K562 (cell line): Measurements from ENCODE around the gene SGMS1. TPM values are rescaled to one million over a fixed set of nuclear protein-coding genes. Genes with fewer than 3 reads are reported as not detected.
A peak's percentile ranks its signal among the peaks of the same experiment; 100 is the strongest.

ENCODE experiments used
- BACH1 ChIP-seq: fragments of 200-800 bp; sonication (Bioruptor generic); IDR thresholded peaks from 2 replicates; pipeline ENCODE4 v1.6.1; 2016; ENCODE audit warnings: missing genetic modification characterization, missing compliant biosample characterization
- BDP1 ChIP-seq: IDR thresholded peaks from 3 replicates; pipeline ENCODE4 v1.6.1; 2011; ENCODE audit not compliant: insufficient read length, insufficient read depth
- BHLHE40 ChIP-seq: IDR thresholded peaks from 2 replicates; pipeline ENCODE4 v1.6.1; 2011; ENCODE audit warnings: low read length, improper control_type of control experiment
- CEBPG ChIP-seq, 3 experiments: fragments of 200-800 bp in 1 of 3; sonication (Bioruptor generic) in 1 of 3; sonication (generic) in 1 of 3; formaldehyde crosslinking in 1 of 3; IDR thresholded peaks in 2 of 3; conservative IDR thresholded peaks in 1 of 3; 2 replicates each; pipeline versions ENCODE4 v1.6.1 to v1.8.0; 2016 to 2022; ENCODE audit warnings: missing compliant biosample characterization in 2 of 3, missing genetic modification characterization in 2 of 3, mild to moderate bottlenecking in 1 of 3, missing genetic modification reagents in 1 of 3
- CREM ChIP-seq: IDR thresholded peaks from 2 replicates; pipeline ENCODE4 v1.6.1; 2014; ENCODE audit warnings: antibody characterized with exemption, low read depth
- DPF2 ChIP-seq: fragments of 450-650 bp; IDR thresholded peaks from 2 replicates; pipeline ENCODE4 v1.6.1; 2016
- FOXK1 ChIP-seq: sonication (generic); formaldehyde crosslinking; IDR thresholded peaks from 2 replicates; pipeline ENCODE4 v1.8.0; 2022; ENCODE audit warnings: missing genetic modification reagents, mild to moderate bottlenecking, borderline replicate concordance
- GATA2 ChIP-seq: sonication (generic); formaldehyde crosslinking; IDR thresholded peaks from 2 replicates; pipeline ENCODE4 v1.4.0; 2020; ENCODE audit warnings: mild to moderate bottlenecking, missing genetic modification reagents
- MAX ChIP-seq: sonication (generic); formaldehyde crosslinking; IDR thresholded peaks from 2 replicates; pipeline ENCODE4 v1.9.0; 2022; ENCODE audit warnings: mild to moderate bottlenecking, missing genetic modification reagents
- MITF ChIP-seq: IDR thresholded peaks from 2 replicates; pipeline ENCODE4 v1.6.1; 2014; ENCODE audit warnings: antibody characterized with exemption
- POLR2AphosphoS5 ChIP-seq: IDR thresholded peaks from 2 replicates; pipeline ENCODE4 v1.6.1; 2011; ENCODE audit warnings: mild to moderate bottlenecking, low read depth, low read length, moderate library complexity; ENCODE audit not compliant: control insufficient read depth, insufficient read depth
- SNIP1 ChIP-seq: fragments of 450-650 bp; IDR thresholded peaks from 2 replicates; pipeline ENCODE4 v1.7.1; 2017; ENCODE audit warnings: low read depth, mild to moderate bottlenecking
- THRB ChIP-seq: fragments of 450-650 bp; formaldehyde crosslinking; conservative IDR thresholded peaks from 2 replicates; pipeline ENCODE4 v1.4.0; 2022; ENCODE audit warnings: mild to moderate bottlenecking, missing genetic modification characterization
- ZBTB17 ChIP-seq: fragments of 450-650 bp; formaldehyde crosslinking; IDR thresholded peaks from 2 replicates; pipeline ENCODE4 v1.4.0; 2020; ENCODE audit warnings: mild to moderate bottlenecking
- ZNF253 ChIP-seq: fragments of 250-450 bp; sonication (Bioruptor Pico); conservative IDR thresholded peaks from 2 replicates; pipeline ENCODE4 v1.6.1; 2021; ENCODE audit warnings: mild to moderate bottlenecking
- ZNF354B ChIP-seq: fragments of 250-450 bp; sonication (Bioruptor Pico); IDR thresholded peaks from 2 replicates; pipeline ENCODE4 v1.4.0; 2020
- polyA plus RNA-seq, 8 experiments: library from polyadenylated mRNA; depleted of rRNA in 4 of 8; stranded (reverse) in 5 of 8; unstranded in 3 of 8; fragments of >200 nt; fragmentation: Nextera tagmentation in 2 of 8; fragmentation: Illumina TruSeq in 1 of 8; extraction: Ambion mirVana in 2 of 8; extraction: Trizol in 1 of 8; gene quantifications; 2 replicates each; pipeline versions ENCODE4 v1.2.1 to v1.2.3, GENCODE V29; 2011 to 2014; ENCODE audit warnings: inconsistent platforms in 1 of 8, missing spikeins in 1 of 8
- total RNA-seq, 7 experiments: library from RNA; depleted of rRNA in 6 of 7; stranded (reverse); fragments of >200 nt in 6 of 7; fragmentation: Illumina TruSeq in 2 of 7; extraction: Trizol in 2 of 7; gene quantifications; 2 replicates each; pipeline versions ENCODE4 v1.2.1 to v1.2.3, GENCODE V29; 2011 to 2021; ENCODE audit warnings: low replicate concordance in 1 of 7

Gene SGMS1
- total and polyA plus RNA-seq, 9 of the 15 experiments (the other 6 are each of a cell fraction or from before 2014, with no cell fraction given): 22.6 to 232 (median 82.2) TPM

GRCh38 chr10:50592961-50593418 is 30.8 kb downstream of the SGMS1 start (continued):
- no peak for TF ChIP-seq BDP1
- no peak for TF ChIP-seq ZNF253
- no peak for TF ChIP-seq MITF
- TF ChIP-seq DPF2: peak; percentile 79
- no peak for TF ChIP-seq THRB (CRISPR knock-in tag)
- TF ChIP-seq CREM: peak; percentile 31; the same call in 1 of the 2 replicates
- TF ChIP-seq BHLHE40: peak; percentile 68
- no peak for TF ChIP-seq ZNF354B
- peak; percentile 61; the same call in 1 of the 2 replicates for TF ChIP-seq POLR2AphosphoS5
- TF ChIP-seq MAX (CRISPR knock-in tag): peak; percentile 75
- peak; percentile 7; the same call in 1 of the 2 replicates for TF ChIP-seq CEBPG (CRISPR knock-in tag; IDR thresholded peaks at IDR 0.05)
- TF ChIP-seq CEBPG (tag; conservative IDR thresholded peaks at IDR 0.05 in 1 of 2, IDR thresholded peaks at IDR 0.05 in 1 of 2): no peak
- TF ChIP-seq BACH1 (tag): peak; percentile 68
- peak; percentile 70 for TF ChIP-seq GATA2 (CRISPR knock-in tag)
- TF ChIP-seq ZBTB17: 0 out of 2 replicates have a peak, but pooled peaks have one; percentile 19
- no peak for TF ChIP-seq SNIP1
- TF ChIP-seq FOXK1 (CRISPR knock-in tag): no peak
